Measurements from ENCODE around the gene PSMD9.

GRCh38 chr12:121849665-121850064, 38.9 kb upstream of the PSMD9 start:
- TF ChIP-seq POLR2A (IDR thresholded peaks at IDR 0.05), result no peak
- TF ChIP-seq, protein P1, sequence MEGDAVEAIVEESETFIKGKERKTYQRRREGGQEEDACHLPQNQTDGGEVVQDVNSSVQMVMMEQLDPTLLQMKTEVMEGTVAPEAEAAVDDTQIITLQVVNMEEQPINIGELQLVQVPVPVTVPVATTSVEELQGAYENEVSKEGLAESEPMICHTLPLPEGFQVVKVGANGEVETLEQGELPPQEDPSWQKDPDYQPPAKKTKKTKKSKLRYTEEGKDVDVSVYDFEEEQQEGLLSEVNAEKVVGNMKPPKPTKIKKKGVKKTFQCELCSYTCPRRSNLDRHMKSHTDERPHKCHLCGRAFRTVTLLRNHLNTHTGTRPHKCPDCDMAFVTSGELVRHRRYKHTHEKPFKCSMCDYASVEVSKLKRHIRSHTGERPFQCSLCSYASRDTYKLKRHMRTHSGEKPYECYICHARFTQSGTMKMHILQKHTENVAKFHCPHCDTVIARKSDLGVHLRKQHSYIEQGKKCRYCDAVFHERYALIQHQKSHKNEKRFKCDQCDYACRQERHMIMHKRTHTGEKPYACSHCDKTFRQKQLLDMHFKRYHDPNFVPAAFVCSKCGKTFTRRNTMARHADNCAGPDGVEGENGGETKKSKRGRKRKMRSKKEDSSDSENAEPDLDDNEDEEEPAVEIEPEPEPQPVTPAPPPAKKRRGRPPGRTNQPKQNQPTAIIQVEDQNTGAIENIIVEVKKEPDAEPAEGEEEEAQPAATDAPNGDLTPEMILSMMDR (IDR thresholded peaks at IDR 0.05), result no peak

Measured in adrenal gland (tissue), 5 donors.